Loucy (cell line): Measurements from ENCODE around the gene RING1.

Experiments
- H2AFZ ChIP-seq: fragments of 200-600 bp; sonication (generic); 2 replicates; pipeline ENCODE4 v1.6.0; 2016; ENCODE audit warnings: antibody characterized with exemption, mild to moderate bottlenecking, low read length, moderate library complexity
- H3F3A ChIP-seq: fragments of 200-600 bp; 2 replicates; pipeline ENCODE4 v1.6.0; 2016; ENCODE audit warnings: antibody characterized with exemption, low read depth, mild to moderate bottlenecking
- H3K27me3 ChIP-seq: fragments of 200-600 bp; sonication (generic); 2 replicates; pipeline ENCODE4 v1.6.1; 2014; ENCODE audit warnings: low read length, mild to moderate bottlenecking; ENCODE audit not compliant: insufficient read depth, poor library complexity, severe bottlenecking
- H3K36me3 ChIP-seq: fragments of 200-600 bp; sonication (generic); 2 replicates; pipeline ENCODE4 v1.6.1; 2016; ENCODE audit warnings: low read length; ENCODE audit not compliant: insufficient read depth
- H3K4me1 ChIP-seq: fragments of 200-600 bp; sonication (generic); 2 replicates; pipeline ENCODE4 v1.5.1; 2014; ENCODE audit warnings: low read length, mild to moderate bottlenecking; ENCODE audit not compliant: insufficient read depth, poor library complexity, severe bottlenecking
- H3K4me2 ChIP-seq: fragments of 200-600 bp; sonication (generic); 2 replicates; pipeline ENCODE4 v1.6.0; 2014; ENCODE audit warnings: antibody characterized with exemption, low read length, low read depth, mild to moderate bottlenecking; ENCODE audit not compliant: poor library complexity, severe bottlenecking
- H3K4me3 ChIP-seq: fragments of 200-600 bp; sonication (generic); 2 replicates; pipeline ENCODE4 v1.5.1; 2014; ENCODE audit warnings: low read length, mild to moderate bottlenecking, mixed read lengths; ENCODE audit not compliant: poor library complexity, severe bottlenecking
- H3K79me2 ChIP-seq: fragments of 200-600 bp; sonication (generic); 2 replicates; pipeline ENCODE4 v1.6.1; 2014; ENCODE audit warnings: low read length; ENCODE audit not compliant: insufficient read depth
- H3K9ac ChIP-seq: fragments of 200-600 bp; sonication (generic); 2 replicates; pipeline ENCODE4 v1.6.0; 2014; ENCODE audit warnings: mild to moderate bottlenecking, low read depth, low read length, moderate library complexity; ENCODE audit not compliant: poor library complexity, severe bottlenecking
- H3K9me2 ChIP-seq: fragments of 200-600 bp; sonication (generic); replicated peaks from 2 replicates; pipeline ENCODE4 v1.6.1; 2016; ENCODE audit warnings: low read depth, low read length, mixed read lengths
- H3K9me3 ChIP-seq: fragments of 200-600 bp; sonication (generic); 2 replicates; pipeline ENCODE4 v1.6.1; 2014; ENCODE audit warnings: mild to moderate bottlenecking, antibody characterized with exemption, low read length, low read depth; ENCODE audit not compliant: insufficient read depth
- H4K20me1 ChIP-seq: fragments of 200-600 bp; sonication (generic); 2 replicates; pipeline ENCODE4 v1.6.0; 2014; ENCODE audit warnings: antibody characterized with exemption, low read length, mild to moderate bottlenecking; ENCODE audit not compliant: insufficient read depth, poor library complexity, severe bottlenecking
- CTCF ChIP-seq: fragments of 200-600 bp; sonication (generic); conservative IDR thresholded peaks from 2 replicates; pipeline ENCODE4 v1.5.1; 2014; ENCODE audit warnings: mild to moderate bottlenecking, antibody characterized with exemption, low read length
- EZH2phosphoT487 ChIP-seq: fragments of 200-600 bp; IDR thresholded peaks from 2 replicates; pipeline ENCODE4 v1.6.1; 2018; ENCODE audit warnings: antibody characterized with exemption, mild to moderate bottlenecking, moderate library complexity, borderline replicate concordance

RING1 gene

GRCh38 chr6:33181141-33181540, 27.2 kb upstream of the RING1 start:
- Histone ChIP-seq H3K4me2 (no peak overlapping the region), H3K4me3 (no peak overlapping the region), H3F3A (no peaks in the 10 kb centered on the region), H3K36me3 (no peaks in the 10 kb centered on the region), H3K79me2 (no peaks in the 10 kb centered on the region), H3K9ac (no peak overlapping the region), H3K27me3 (peaks cover 70% of the 10 kb centered on the region), H3K9me3 (no peaks in the 10 kb centered on the region), H3K4me1 (peaks cover 17% of the 10 kb centered on the region), H4K20me1 (no peaks in the 10 kb centered on the region), H2AFZ (no peak overlapping the region), H3K9me2 (no peaks in the 10 kb centered on the region)
- TF ChIP-seq CTCF (no peak), EZH2phosphoT487 (no peak)

- H3K79me2 ChIP-seq: no peaks in the 10 kb centered on the region
- peak overlapping the region; percentile 96 for H2AFZ ChIP-seq
- no peaks in the 10 kb centered on the region for H3F3A ChIP-seq
- peaks cover 82% of the 10 kb centered on the region for H3K27me3 ChIP-seq
- H3K4me2 ChIP-seq: peak overlapping the region; percentile 56
- H3K4me3 ChIP-seq: peak overlapping the region; percentile 50
- TF ChIP-seq EZH2phosphoT487: no peak
- no peak for TF ChIP-seq CTCF
- H3K9ac ChIP-seq: no peak overlapping the region
- no peaks in the 10 kb centered on the region for H3K9me3 ChIP-seq
- no peaks in the 10 kb centered on the region for H3K36me3 ChIP-seq
- H4K20me1 ChIP-seq: no peaks in the 10 kb centered on the region
- peaks cover 17% of the 10 kb centered on the region for H3K4me1 ChIP-seq
- no peaks in the 10 kb centered on the region for H3K9me2 ChIP-seq
These were observed 25.1 kb upstream of the RING1 start for GRCh38 chr6:33183071-33183683.

- peaks cover 69% of the 10 kb centered on the region for H3K27me3 ChIP-seq
These were observed 23.1 kb upstream of the RING1 start for GRCh38 chr6:33185190-33185589.

More at GRCh38 chr6:33185190-33185589, 23.1 kb upstream of the RING1 start:
- Histone ChIP-seq H3K9me3 (no peaks in the 10 kb centered on the region), H3K4me2 (no peak overlapping the region), H3K9ac (no peak overlapping the region), H3F3A (no peaks in the 10 kb centered on the region), H2AFZ (no peak overlapping the region), H3K36me3 (no peaks in the 10 kb centered on the region), H3K79me2 (no peaks in the 10 kb centered on the region), H3K4me1 (peaks cover 17% of the 10 kb centered on the region), H4K20me1 (no peaks in the 10 kb centered on the region), H3K4me3 (no peak overlapping the region), H3K9me2 (no peaks in the 10 kb centered on the region)
- TF ChIP-seq EZH2phosphoT487 (no peak), CTCF (no peak)
